ENCODE data around the gene PDIK1L.
A peak's percentile ranks its signal among the peaks of the same experiment; 100 is the strongest.

Gene PDIK1L

DNA sequence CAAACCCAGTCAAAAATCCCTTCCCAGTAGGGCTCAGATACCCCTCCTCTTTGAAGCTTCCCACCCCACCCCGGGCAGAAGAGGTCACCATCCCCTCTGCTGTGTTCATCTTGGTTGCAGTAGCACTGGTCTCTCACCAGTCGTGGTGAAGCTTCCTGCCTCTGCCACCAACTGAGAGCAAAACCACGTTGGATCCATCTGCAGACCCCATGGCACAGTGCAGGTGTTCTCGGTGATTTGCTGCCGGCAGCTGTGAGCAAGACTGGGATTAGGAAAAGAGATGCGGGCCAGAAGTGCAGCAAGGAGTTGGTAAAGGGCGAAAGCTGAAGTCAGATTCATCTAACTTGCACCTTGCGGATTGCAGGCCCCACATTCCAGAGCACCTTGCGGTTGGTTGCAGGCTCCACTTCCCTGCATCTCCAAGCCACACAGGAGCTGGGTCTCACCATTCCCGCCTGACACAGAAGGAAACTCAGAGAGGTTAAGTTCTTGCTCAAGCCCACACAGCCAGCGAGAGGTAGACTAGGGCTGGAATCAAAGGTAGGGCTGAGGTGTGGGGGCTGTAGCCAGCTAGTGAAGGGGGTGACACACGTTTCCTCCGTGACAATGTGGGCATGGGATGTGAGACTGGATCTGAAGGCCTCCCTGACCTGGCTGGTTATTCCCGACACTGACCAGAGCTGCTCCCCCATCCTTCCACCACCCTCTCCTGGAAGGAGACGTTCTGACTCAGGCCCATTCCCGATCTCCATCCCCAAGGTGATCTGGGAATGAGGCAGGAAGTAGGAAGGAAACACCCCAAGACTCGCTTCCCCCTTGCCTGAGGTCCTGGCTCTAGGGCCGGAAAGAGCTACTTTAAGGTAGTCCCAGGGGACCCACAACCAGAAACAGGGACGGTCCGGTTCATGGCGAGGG is 44.0 kb downstream of the PDIK1L start:
- DNase-seq (ENCODE audit: low read depth in 2 of 2): no peak

DNA sequence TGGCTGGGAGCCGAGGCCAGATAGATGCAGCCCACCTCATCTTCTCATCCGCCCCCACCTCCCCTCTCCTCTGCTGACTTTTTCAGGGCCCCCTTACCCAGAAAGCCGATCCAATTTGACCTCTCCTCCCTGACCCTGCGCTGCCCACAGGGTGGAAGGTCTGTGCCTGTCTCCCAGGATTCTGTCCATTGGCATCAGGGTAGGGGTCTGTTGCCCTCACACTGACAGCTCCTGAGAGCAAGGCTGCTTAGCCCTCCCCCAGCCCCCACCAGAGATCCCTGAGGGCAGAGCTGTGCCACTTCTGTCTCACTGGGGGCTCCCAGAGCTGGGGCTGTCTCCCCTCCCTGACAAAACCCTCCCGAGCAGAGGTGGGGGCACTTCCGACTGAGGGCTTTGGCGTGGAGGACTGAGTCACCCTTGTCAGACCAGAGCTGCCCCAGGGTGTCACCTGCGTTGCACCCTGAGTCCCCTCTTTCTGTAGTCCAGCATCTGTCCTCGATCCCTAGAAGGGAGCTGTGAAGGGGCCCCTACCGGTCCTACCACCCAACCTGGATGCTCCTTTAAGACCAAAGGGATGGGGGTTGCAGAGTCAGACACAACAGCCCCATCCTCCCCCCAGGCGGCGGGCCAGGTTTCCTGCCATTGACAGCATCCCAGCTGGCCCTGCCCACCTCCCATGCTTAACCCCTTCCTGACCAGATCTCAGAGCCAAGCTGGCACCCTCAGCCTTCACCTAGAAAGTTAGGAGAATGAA is 44.8 kb downstream of the PDIK1L start:
- DNase-seq (ENCODE audit: low read depth in 2 of 2): no peak

DNA sequence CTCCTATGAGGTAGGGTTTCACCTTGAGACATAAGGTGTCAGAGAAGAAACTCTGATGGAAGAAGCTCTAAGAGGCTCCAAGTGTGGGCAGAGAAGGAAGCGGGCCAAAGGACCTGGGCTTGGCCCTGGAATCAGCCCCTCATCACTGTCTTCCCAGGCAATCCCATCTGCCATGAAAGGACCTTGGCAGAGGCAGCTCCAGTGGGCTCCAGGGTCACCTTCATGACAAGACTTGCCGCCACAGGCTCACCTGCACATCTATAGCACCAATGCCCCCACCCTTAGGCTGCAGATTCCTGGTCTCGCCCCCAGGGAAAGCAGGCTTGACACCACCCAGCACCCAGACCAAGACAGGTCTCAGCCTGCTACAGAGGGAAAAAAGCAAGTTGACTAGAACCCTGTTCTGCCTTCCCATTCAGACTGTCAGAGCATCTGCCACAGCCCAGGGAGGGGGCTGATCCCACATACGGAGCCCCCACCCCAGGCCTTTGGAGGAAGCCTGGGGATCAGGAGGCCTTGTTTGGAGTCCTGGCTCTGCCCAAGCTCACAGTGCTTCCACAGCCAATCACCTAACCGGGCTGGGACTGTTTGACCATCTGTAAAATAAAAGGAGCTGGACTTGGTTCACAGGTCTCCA is 46.8 kb downstream of the PDIK1L start:
- no peak for DNase-seq (ENCODE audit: low read depth in 2 of 2)

DNA sequence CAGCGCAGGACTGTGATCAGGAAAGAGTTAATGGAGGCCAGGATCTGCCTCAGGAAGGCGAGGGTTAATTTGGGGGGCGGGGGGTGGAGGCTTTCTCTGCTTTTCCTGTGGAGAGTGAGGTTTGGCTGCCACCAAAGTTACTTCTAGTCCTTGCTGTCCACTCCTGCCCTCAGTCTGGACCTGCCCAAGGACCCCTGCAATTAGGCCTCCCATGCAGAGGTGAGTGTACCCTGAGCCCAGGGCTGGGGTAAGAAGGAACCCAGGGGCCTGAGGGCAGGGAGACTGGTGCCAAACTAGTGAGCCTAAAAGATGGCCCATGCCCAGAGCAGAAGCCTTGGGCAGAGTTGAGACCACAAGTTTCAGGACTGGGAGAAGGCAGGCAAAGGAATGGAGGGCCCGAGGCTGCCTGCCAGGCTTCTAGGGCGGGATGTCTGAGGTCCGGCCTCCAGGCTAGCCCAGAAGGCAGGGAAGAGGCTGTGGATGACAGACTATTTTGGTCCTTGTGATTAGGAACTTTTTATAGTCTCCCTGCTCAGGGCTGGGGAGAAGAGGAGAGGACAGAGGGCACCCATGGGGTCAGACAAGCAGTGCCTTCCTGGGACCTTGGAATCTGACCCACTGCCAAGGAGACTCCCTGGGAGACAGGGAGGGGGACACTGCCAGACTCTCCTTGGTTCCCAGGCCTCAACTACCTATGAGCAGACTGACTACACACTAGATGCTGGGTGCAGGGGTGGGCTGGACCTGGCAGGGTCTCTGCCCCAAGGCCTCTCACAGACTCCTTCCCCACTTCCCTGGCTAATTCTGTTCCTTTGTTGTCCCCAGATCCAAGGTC is 47.5 kb downstream of the PDIK1L start, which contains the start of gene FAM110D:
TSS of gene FAM110D (plus strand) at position 172 of the 835 bp plus-strand sequence. CDS start 2,213 bp downstream, outside the sequence.
- no peak for DNase-seq (ENCODE audit: low read depth in 2 of 2)

DNA sequence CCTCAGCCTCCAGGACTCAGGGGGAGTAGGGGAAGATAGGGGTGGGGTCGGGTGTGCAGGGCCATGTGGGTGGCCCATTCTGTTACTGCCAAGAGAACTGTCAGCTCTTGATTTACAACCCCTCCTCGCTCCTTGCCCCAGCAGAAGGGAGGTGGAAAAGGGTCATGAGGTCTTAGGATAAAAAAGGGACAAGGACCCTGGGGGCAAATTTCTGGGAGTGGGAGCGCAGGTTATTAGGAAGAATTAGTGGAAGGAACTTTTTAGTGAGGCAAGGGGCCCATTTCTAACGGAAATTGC is 48.1 kb downstream of the PDIK1L start:
- DNase-seq (ENCODE audit: low read depth in 2 of 2): no peak

DNA sequence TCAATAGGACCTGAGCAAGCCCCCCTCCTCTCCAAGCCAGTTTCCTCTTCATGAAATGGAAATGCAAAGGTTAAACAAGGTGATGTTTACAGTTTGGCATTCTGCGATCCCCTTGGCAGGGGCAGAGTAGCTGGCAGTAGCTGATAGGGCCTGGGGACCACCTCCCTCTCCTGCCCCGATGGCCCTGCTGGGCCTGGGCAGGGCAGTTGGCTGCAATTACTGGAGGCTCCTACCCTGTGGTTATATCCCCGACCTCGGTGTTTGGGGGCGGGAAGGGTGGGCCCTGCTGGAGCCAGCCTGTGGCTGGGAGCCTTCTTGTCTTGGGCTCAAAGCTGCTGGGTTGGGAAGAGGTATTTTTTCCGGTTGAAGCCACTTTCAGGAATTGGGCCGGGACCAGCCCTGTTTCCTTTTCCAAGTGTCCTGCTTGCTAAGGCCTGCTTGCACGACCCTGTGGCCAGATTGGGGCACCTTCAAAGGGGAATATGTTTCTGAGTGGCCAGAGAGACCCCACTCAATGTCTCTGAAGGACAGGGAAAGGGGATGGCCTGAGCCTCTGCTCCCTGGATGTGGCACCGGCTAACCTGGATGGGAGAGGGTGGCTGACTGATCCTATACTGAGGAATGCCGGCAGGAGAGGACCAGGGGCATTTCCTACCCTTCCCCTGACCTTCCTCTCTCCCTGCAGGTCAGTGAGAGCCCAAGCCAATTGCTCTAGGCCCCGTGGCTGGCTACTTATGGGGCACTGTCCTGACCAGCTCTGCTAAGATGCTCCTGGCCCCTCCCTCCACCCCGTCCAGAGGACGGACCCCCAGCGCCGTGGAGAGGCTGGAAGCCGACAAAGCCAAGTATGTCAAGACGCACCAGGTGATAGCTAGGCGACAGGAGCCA is 49.1 kb downstream of the PDIK1L start:
- DNase-seq (ENCODE audit: low read depth in 2 of 2): no peak

DNA sequence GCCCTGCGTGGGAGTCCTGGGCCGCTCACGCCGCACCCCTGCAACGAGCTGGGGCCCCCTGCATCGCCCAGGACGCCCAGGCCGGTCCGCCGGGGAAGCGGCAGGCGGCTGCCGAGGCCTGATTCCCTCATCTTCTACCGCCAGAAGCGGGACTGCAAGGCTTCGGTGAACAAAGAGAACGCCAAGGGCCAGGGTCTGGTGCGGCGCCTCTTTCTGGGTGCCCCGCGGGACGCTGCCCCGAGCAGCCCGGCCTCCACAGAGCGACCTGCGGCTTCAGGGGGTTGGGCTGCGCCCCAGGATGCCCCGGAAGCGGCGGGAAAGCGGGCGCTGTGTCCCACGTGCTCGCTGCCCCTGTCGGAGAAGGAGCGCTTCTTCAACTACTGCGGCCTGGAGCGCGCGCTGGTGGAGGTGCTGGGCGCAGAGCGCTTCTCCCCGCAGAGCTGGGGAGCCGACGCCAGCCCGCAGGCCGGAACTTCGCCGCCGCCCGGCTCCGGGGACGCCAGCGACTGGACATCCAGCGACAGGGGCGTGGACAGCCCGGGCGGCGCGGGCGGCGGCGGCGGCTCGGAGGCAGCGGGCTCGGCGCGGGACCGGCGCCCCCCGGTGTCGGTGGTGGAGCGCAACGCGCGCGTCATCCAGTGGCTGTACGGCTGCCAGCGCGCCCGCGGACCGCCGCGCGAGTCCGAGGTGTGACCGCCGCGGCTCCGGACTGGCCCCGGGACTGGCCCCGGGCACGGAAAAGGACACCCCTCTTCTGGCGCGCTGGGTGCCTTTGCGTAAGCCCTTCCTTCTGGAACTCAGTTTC is 50.0 kb downstream of the PDIK1L start:
- DNase-seq (ENCODE audit: low read depth in 2 of 2): no peak

DNA sequence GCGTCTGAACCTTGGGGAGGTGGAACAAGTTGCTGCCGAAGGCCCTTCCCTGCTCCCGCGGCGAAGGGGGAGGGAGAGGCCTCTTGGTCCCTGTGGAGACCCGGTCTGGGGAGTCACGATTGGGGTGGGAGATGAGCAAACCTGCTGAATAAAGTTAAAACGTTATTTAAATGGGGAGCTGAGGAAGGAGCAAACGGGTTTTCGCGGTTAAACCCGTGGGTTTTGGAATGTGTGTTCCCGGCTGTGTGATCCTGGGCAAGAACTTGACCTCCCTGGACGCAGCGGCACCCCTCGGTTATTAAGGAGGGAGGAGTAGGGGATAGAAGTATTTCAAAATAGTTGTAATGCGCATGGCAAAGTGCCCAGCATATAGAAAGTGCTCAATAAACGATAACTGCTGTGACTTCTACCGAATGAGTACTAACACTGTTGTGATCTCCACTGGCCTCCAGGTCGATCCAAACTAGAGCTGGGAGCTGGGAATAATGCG is 50.6 kb downstream of the PDIK1L start:
- no peak for DNase-seq (ENCODE audit: low read depth in 2 of 2)

DNA sequence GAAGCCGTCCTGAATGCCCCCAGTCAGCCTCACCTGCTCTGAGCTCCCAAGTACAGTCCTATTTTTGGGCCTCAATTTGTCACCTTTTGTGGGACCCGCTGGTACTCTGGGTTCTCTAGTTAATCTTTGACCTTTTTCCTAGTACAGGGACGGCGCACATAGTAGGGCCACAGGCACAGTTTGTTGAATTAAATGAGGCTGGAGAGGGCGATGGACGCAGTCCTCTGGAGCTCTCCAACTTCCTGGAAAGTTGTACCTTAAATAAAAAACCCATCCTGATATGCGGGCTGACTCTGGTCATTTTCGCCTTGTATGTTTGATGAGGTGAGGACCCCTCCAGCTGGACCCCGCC is 52.0 kb downstream of the PDIK1L start:
- no peak for DNase-seq (ENCODE audit: low read depth in 2 of 2)

DNA sequence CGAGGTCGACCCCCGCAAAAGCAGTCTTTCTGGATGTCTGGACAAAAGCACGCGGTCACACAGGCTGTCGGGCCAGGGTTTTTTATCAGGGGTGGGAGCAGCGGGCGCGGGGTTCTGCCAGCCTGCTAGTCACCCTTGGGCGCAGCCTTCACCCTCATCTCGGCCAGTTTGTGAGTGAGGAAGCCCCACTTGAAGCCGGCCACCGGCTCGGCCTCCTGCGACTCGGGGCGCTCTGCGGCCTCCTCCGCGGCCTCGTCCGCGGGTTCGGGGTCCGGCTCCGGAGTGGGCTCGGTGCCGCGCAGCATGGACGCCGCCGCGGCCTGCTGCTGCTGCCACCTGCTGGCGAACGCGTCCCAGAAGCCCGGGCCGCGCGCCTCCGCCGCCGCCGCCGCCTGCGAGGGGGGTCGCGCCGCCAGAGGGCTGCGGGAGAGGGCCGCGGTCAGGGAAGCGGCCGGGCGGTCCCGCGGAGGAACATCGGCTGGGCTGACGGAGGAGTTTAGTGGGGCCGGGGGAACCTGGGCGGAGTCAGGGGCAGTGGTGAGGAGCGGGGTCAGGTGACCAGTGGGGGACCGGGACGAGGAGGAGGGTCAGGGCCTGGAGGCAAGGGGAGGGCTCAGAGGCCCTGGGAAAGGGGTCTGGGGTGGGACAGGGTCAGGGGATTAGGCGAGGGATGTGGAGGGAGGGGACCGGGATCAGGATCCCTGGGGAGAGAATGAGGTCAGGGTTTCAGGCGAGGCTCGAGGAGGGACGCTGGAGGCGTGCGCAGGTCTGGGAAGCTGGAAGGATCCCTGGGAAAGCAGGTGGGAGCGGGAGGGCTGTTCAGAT is 52.6 kb downstream of the PDIK1L start:
- DNase-seq (ENCODE audit: low read depth in 2 of 2): peak in 1 of 2 donors; percentile 25

DNA sequence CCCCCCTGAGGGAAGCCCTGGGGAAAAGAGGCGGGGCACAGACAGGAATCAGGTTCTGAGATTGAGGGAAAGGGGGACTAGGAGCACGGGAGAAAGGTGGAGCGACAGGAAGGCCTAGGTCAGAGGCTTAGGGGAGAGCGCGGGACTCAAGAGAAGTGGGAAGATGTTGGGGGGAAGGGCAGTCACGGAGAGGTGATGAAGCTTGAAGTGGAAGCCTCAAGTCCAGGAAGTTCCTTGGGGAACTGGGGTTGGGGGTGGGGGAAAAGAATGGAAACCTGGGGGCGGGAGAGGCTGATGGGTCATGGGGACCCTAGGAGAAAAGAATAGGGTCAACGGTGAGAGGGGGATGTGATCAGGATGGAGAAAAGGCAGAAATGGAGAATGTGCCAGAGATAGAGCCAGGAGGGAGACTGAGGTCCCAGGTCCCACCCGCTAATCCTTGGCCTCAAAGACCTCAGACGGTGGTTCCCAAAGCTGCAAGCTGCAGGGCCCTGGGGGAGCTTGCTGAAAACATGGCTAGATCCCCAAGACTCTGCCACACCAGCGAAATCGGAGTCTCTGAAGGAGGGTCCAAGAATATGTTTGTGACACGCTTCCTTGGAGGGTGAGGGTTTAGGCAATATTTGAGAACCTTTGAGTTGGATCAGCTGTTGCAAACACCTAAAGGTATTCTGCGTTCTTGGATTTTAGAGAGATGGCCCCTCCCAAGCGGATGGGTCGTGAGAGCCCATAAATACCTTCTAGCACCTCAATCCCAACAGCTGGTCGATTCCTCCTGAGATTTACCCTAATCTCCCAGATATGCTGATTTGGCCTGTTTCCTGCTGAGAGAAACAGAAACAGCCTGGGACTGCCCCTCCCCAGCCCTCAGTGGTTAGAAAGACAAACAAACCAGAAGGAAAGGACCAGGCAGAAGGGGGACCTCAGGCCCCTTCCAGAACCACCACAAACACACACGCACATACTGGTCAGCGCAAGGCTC is 53.5 kb downstream of the PDIK1L start:
- no peak for DNase-seq (ENCODE audit: low read depth in 2 of 2)

DNA sequence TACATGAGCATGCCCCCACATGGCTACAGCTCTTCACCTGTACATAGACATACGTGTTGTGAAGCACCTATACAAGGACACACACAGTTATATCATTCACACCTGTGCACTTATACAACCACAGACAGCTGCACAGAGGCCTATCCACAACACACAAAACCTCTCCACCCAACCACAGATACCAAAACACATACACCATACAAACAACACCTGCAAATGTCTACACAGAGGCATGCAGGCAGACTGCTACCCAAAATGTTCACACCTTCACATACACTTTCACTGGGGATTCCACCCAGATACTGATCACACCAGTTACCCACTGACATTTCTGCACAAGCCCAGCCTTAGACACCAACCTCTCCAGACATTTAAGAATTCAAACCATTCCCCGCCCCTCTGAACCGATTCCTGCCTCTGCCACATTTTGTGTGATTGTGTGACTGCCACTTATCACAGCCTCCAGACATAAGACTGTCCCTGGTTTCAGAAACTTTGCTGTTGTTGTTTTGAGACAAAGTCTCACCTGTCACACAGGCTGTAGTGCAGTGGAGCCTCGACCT is 55.2 kb downstream of the PDIK1L start:
- DNase-seq (ENCODE audit: low read depth in 2 of 2): no peak

DNA sequence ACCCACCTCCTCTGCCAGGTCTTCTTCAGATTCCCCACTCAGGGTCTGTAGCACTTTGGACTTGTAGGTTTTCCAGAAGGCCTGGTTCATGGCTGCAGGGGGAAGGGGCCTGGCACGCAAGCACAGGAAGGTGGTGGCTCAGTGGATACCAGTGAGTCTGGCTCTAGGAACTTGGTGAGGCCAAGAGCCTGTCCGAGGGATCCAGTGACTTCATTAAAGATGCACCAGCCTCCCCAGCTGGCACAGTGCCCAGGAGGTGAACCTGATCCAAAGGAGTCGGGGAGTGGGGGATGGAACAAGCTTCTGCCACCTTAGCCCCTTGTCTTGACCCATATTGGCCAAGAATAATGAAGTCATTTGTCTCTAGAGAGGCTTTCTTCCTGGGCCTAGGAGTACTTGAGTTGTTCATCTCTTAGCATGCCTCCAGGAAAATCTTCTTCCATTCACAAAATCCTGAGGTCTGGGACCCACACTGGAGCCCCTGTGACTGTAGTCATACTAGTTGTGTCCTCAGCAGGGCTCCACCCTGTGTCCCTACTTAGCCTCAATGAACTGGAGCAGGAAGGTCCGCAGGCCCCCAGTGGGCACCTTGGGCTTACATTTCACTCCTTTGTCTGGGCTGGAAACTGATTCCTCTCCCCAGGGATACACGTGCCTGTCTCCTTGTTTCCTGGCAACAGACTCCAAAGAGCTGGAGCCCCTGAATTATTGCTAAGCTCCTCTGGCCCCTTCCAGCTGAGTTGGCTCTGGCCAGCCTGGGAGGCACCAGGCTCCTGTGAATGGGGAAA is 57.0 kb downstream of the PDIK1L start, which contains the start of gene C1orf232:
TSS of gene C1orf232 (minus strand) at position 554 of the 788 bp plus-strand sequence. CDS start at position 90, 464 bp downstream.
- no peak for DNase-seq (ENCODE audit: low read depth in 2 of 2)

DNA sequence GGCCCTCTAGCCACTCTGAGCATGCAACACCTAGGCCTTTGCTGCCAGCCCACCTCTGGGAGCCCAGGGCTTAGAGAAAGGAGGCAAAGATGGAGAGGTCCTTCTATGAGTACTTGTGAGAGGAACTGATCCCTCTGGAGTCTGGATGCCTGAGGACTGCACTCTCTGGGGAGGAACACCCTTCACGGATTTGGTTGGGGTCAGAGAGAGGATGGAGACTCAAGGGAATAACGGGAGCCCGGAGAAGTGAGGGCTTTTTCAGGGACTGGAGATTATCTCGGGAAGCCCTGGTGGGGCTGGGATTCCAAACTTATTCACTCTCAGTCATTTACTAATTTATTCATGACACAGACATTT is 57.6 kb downstream of the PDIK1L start:
- no peak for DNase-seq (ENCODE audit: low read depth in 2 of 2)

DNA sequence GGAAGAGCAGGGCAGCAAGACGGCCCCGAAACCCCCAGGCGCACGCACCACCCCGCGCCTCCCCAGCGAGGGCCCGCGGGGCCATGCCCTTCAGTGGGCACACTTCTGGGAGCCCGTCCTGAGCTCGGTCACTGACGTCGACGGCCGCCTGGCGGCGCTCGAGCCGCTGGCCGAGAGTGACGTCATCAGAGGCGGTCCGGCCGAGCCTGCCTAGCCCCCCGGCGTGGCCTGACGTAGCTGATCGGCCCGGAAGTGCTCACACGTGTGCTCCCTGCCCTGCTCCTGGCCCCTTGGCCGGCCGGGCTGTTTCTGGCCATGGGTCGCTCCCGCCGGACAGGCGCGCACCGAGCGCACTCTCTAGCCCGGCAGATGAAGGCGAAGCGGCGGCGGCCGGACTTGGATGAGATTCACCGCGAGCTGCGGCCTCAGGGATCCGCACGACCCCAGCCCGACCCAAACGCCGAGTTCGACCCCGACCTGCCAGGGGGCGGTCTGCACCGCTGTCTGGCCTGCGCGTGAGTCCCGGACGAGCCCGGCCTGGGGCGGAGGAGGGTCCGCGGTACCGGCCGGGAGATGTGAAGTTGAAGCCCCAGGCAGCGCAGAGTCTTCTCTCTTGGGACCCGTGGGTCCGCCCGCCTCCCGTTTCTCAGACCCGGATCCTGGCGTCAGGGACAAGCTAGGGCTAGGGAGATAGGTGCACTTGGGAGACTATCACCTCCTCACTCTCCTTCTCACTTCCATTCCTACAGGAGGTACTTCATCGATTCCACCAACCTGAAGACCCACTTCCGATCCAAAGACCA is 58.2 kb downstream of the PDIK1L start, which contains the start of gene ZNF593:
TSS of gene ZNF593 (plus strand) at position 240 of the 803 bp plus-strand sequence. CDS start at position 316, 76 bp downstream.
- DNase-seq (ENCODE audit: low read depth in 2 of 2): peak; percentile 68 to 77

Data from stimulated activated CD8-positive, alpha-beta memory T cell treated with anti-CD3 and anti-CD28 coated beads, Interleukin-7, amount 100 ng/mL, for 1 hour (primary cell).